Measurements from ENCODE around the gene POU2AF2.
"Not testable (repeated sequence)": the region's sequence is repeated elsewhere in the genome, so short reads cannot be mapped to it uniquely, and the experiment has no call there.

Gene POU2AF2

DNA sequence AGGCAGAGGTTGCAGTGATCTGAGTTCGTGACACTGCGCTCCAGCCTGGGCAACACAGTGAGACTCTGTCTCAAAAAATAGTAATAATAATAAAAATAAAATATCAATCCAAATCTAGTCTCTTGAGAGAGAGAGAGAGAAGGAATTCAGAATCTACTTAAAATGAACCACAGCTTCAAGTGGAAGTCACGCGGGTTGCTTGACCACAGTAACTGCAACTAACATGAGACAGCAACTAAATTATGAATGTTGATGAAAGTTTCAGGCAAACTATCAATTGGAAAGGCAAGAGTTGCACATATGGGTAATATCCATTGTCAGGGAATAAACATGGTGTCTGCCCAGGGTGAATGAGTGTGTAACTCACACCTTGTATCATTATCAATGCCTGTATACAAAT is 12.5 kb downstream of the POU2AF2 start:
- no peak for DNase-seq (ENCODE audit: low spot score)

DNA sequence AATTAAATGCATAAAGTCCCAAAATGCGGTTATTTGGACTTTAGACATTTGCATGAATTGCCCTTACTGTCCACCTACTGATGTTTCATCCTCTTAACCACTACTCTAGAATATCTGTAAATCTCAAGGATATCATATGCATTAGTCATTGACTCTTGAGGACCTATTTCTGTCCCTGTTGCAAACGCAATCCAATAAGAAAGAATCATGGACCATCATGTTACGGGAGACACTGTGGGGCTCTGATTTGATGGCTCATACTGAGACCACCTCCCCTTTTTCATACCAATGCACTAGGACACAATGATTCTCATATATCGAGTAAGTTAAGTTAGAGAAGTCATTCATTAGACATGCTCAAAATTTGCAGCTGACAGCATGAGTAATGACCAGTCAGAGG is 14.4 kb downstream of the POU2AF2 start:
- DNase-seq (ENCODE audit: low spot score), result no peak

DNA sequence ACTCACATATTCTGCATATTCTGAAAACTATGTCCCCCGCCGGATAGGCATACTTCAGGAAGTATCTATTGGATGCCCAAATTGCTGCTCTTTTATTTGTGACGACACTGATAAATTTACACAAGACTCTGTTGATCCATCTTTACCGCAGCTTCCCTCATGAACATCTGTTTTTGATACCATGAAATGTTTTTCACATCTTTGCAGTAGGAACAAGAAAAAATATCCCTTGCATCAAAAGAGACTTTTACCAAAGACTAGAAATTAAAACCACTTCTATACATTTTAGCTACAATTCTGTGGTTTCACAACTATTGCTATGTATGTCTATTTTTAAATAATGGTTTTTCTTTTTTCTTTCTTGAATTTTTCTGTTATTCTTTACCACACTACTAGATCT is 15.3 kb downstream of the POU2AF2 start:
- no peak for DNase-seq (ENCODE audit: low spot score)

DNA sequence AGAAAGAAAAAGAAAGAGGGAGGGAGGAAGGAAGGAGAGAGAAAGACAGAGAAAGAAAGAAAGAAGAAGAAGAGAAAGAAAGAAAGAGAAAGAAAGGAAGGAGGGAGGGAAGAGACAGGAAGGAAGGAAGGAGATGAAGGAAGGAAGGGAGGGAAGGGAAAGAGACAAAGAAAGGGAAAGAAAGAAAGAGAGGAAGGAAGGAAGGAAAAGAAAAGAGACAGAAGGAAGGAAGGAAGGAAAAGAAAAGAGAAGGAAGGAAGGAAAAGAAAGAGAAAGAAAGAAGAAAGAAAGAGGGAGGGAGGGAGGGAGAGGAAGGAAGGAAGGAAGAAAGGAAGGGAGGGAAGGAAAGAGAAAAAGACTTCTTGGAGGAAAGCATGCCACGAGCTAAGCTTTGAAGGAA is 19.1 kb downstream of the POU2AF2 start:
- DNase-seq (ENCODE audit: low spot score), result no peak

DNA sequence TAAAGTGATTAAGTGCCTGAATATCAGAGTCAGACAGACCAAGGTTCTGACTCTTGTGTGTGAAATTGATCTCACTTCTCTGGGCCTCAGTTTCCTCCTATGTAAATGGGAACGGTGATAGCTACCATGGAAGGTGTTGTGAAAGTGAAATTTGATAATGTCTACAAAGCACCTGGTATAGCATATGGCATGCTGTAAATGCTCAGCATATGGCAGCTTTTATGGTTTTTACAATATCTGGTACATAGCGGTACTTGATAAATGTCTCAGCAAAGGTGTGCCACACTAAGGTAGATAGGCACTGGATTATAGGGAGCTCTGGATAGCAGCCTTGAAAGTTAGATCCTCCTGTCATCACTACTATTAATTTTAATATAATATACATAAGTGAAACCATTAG is 19.9 kb downstream of the POU2AF2 start:
- DNase-seq (ENCODE audit: low spot score), result no peak

DNA sequence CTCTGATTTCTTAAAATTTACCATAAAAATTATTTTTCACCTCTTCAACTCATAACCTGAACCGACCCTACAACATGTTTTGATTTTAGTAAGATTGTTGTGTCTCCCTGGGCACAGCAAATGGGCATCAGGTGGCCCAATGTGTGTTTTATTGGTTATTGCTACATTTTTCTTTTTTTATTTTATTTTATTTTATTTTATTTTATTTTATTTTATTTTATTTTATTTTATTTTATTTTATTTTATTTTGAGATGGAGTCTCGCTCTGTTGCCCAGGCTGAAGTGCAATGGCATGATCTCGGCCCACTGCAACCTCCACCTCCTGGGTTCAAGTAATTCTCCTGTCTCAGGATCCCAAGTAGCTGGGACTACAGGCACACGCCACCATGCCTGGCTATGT is 22.8 kb downstream of the POU2AF2 start:
- DNase-seq (ENCODE audit: low spot score), result not testable (repeated sequence)

DNA sequence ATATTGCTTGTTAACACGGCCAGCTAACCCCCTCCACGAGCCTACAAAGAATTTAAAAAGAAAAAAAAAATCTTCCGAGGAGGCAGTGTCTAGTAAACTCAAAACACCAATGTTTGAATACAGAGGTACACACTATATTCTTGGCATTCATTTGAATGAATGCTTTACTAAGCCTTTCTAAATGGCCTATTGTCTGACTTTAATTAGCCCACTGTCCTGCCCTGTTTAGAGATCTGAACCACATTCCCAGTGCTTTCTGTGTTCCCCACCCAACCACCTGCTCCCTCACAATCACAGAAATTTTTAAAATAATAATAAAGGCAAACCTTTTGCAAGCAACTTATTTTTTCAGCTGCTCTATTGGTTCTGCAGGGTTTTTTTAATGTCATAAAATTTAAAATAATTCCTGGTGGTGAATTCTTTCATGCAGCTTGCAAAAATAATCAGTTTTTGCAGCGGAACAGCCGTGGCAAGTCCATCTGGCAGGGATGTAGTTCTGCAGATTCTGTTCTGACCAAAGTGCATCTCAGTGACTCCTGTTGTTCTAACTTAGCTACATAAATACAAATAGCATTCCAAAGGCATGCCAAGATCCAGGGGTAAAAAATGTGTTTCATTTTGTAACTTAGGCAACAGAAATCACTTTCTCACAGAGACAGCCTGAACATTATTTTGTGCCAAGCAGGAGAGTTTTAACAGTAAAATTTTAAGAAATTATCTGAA is 23.8 kb downstream of the POU2AF2 start:
- DNase-seq (ENCODE audit: low spot score), result peak; percentile 95

DNA sequence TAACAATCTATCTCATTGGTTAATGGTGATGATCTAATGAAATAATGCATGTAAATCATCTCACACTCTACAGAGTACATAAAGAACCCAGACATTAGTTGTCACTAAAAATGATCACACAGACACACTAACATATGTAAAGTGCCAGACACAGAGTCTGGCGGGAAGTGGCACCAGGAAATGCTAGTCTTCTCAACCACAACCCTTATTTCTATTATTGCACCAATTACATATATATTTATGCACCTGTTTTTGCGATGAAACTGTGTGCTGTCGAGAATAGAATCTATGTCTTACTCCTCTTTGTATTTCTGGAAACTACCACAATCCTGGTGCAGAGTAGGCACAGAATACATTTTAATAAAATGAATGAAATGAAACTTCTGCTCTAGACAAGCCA is 26.9 kb downstream of the POU2AF2 start:
- DNase-seq (ENCODE audit: low spot score), result no peak

DNA sequence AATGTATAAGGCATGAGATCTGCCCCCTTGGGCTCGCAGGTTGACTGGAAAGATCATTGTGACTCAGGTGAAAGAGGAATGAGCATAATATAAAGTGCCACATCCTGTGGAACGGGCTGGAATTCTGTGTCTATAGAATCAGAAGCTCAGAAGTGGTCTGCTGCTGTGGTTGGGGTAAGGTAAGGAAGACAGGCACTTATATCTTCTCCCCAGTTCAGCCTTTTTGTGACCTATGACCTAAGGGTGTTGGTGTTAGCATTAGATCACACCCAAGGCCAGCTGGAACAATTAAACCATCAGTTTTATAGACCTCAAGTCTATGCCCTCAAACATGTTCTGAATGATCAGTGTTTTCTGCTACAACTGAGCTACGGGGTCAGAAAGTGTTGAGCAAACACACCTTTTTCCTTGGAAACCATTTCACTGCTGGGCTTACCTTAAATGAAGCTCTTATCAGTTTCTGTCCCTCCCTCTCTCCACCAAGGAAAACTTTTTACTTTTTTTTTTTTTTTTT is 37.1 kb downstream of the POU2AF2 start:
- DNase-seq (ENCODE audit: low spot score), result no peak

DNA sequence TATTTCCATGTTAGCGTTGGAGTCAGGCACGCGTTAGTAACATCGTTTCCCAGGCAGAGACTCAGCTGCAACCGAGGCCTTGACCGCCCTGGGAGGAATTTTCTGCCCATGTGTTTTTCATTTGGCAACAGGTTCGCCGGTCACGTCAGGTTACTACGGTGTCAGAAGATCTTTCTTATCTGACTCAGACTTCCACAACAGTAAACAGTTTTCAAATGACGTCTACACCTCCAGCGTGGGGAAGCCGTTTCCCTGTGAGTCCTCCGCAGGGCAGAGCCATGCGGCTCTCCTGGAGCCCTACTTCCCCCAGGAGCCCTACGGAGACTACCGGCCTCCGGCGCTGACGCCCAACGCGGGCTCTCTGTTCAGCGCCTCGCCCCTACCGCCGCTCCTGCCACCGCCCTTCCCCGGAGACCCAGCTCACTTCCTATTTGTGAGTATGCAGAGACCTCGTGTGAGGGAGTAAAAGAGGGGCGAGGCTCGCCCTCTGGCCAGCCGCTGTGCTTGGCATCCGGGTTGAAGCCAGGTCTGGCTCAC is 38.5 kb downstream of the POU2AF2 start:
- DNase-seq (ENCODE audit: low spot score), result no peak

DNA sequence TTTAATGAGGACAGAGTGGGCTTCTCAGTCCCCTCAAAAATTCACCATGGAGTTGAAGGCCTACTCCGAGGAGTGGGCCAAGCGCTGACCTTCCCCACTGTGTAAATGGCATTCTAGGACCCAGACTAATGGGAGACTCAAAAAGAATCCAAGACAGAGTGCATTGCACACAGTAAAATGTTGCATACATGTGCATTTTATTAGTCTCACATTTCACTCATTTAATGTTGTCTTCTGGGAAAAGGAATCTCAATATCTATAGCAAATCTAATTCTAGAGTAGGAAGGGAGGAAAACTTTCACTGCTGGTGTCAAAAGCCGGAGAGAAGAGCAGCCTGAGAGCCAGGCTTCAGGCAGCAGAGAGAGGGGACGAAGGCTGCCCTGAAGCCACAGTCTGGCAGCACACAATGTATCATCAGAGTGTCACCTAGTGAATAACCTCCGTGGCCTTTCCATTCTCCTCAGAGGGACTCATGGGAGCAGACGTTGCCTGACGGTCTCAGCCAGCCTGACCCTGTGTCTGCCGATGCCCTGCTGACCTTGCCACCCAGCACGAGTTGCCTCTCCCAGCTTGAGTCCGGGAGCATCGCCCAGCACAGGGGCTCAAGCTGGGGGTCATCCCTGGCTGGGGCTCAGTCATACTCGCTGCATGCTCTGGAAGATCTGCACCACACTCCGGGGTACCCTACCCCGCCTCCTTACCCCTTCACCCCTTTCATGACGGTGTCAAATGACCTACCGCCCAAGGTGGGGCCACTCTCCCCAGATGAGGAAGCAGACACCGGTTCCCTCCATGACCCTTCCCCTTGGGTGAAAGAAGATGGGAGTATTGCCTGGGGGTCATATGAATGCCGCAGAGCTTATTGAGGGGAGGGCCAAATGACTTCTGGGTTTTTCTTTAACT is 39.9 kb downstream of the POU2AF2 start:
- DNase-seq (ENCODE audit: low spot score), result no peak

DNA sequence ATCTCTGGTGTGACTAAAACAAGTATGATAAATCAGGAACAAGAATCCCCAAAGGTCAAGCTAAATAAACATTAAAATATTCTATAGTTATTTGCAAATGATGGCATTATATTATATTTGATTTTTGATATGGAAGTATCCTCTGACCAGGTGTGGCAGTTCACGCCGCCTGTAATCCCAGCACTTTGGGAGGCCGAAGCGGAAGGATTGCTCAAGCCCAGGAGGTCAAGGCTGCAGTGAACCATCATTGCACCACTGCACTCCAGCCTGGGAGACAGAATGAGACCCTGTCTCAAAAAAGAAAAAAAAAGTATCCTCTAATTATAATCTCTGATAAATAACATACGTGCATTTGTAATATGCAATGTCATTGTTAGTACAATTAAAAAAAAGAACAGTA is 46.2 kb downstream of the POU2AF2 start:
- DNase-seq (ENCODE audit: low spot score), result no peak

DNA sequence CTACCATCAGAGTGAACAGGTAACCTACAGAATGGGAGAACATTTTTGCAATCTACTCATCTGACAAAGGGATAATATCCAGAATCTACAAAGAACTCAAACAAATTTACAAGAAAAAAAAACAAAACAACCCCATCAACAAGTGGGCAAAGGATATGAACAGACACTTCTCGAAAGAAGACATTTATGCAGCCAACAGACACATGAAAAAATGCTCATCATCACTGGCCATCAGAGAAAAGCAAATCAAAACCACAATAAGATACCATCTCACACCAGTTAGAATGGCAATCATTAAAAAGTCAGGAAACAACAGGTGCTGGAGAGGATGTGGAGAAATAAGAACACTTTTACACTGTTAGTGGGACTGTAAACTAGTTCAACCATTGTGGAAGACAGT is 46.9 kb downstream of the POU2AF2 start:
- DNase-seq (ENCODE audit: low spot score), result not testable (repeated sequence)

DNA sequence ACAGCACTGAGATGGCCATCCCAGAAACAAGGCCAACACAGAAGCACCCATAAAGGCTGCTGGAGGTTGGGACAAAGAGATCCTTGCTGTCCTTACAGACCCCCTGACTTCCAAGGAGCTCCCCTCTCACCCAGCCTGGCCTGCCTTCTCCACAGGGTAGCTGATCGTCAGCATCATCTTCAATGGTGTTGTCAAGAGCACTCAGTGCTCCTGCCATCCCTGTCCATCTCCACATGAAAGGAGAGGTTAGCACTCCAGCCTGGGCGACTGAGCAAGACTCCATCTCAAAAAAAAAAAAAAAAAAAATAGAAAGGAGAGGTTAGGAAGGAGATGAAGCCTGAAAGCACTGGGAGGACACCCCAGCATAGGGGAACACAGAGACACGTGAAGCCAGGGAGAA is 50.7 kb downstream of the POU2AF2 start:
- no peak for DNase-seq (ENCODE audit: low spot score)

DNA sequence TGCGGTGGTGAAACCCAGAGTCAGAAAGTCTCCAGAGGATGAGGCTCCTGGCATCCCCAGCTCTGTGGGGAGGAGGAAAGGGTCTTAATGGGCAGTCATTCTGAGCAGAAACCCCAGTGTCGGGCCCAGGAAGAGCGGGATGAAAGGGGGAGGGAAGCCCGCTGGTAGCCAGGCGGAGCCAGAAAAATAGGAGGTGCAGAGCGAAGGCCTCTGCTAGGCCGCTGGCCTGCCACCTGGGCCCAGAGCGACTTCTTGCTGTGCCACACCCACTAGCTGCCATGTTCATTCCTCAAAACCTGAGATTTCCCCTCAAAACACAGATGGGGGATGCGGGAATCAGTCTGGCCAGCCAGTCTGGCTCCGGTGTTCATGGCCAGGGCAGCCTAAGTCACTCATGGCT is 52.2 kb downstream of the POU2AF2 start:
- no peak for DNase-seq (ENCODE audit: low spot score)

DNA sequence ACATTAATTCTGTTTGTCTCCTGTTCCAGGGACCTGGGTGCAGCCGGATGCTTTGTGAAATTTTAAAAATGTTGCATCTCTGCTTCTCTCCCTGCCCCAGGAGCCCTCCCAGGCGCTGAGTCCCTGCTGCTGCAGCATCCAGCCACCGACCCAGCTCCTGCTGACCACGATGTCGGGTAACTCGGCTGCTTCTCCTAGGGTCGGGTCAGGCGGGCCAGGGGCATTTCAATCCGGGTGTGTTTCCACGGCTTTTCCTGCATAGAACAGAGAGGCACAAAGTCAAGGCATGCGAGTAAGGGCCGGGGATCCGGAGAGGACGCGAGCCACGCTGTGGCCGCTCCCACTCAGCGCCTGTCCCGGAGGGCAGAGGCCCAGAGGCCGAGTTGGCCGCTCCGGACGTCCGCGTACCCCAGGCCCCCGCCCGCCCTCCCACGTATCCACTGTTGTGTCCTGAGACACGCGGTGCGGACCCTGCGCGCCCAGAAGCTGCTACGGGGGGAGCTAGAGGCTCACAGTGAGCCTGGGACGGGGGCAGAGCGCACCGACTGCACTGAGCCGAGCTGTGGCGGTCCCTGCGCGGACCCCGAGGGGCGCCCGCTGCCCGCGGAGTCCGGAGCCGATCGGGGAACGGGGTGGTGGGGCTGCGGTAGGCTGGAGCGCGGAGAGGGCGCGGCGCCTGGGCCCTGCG is 53.0 kb downstream of the POU2AF2 start, which contains the start of gene POU2AF3:
TSS of gene POU2AF3 (plus strand) at position 134 of the 688 bp plus-strand sequence. CDS start at position 170, 36 bp downstream.
- DNase-seq (ENCODE audit: low spot score), result no peak

DNA sequence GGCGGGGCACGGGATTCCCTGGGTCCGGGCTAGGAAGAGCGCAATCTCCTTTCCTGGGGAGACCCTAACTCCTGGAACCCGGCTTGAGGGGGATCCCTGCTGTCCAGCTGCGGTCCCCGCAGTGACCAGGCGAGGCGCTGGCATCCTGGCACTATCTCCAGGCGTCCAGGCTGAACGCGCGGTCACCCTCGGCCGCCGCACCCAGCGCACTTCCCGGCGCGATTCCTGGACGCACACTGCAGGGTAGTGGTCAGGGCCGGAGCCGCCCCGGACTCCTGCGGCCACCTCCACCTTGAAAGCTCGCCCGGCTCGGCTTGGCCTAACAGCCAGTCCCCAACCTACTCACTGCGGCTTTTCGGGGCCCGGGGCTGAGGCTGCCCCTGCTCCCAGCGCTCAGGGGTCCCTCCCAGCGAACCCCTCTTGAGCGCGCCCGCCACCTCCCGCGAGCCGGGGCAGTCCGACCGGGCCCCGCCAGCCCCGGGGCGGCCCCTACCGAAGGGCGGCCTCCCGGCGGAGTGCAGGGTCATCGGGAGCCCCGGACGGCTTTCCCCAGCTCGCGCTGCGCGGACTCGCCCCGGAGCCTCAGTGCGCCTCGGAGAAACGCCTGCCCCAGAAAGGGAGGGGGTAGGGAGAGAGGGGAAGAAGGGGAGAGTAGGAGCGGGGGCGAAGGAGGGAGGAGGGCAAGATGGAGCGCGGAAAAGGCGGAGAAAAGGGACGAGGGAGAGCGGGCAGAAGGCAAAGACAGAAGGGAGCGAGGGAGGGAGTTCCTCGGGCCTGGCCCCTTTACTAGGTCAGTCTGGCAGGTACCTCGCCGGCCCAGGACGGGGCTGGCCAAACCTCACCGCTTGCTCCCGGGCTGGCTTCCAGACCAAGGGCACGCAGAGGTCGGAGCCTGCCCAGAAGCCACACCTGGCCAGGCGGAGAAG is 53.8 kb downstream of the POU2AF2 start:
- peak; percentile 22 for DNase-seq (ENCODE audit: low spot score)

DNA sequence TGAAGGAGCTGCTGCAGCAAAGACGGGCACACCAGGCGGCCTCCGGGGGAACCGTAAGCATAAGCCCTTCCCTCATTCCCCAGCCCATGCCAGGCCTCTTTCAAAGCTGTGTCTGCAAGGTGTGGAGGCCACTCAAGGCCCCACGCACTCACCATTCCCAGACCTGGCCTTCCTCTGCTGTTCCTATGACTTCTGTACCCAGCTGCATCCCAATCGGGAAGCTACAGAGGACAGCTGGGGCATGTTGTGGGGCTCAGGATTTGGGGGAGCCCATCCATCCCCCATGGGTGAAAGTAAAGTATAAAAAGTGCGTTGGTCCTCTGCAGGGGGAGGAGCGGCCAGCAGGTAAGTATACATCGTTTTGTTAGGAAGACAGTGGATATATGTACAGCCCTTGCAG is 55.0 kb downstream of the POU2AF2 start:
- DNase-seq (ENCODE audit: low spot score), result no peak

DNA sequence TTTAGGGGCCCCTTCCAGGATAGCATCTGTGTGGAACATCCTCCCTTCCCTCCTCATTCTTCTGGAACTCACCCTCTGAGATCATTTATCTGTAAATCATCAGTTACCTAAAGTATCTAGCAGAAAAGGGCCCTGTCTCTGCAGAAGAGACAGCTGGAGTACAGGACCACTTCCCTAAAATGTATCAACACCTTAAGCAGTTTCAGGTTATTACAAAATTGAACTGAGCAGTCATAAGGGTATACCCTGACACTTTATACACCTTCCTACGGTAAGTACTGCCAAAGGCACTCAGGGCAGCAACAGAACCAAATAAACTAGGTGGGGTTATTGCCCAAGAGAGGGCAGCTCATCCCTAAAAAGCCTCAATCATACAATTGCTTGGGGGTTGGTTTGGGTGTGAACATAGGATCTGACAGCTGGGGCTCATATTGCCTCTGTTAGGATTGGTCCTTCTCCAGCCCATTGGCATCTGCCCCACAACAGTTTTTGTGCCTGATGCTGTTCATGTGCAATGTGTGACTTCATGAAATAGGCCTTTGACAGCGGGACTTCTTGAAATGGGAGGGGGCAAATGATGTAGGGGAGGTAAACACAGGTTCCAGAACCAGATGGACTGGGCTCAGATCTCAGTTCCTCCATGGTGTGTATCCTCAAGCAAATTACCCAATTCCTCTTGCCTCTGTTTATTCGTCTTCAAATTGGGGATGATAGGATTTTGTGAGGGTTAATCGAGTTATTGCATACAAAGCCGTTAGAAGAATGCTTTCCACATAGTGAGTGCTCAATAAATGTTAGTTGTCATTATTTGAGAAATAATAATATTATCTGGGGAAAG is 55.7 kb downstream of the POU2AF2 start:
- no peak for DNase-seq (ENCODE audit: low spot score)

DNA sequence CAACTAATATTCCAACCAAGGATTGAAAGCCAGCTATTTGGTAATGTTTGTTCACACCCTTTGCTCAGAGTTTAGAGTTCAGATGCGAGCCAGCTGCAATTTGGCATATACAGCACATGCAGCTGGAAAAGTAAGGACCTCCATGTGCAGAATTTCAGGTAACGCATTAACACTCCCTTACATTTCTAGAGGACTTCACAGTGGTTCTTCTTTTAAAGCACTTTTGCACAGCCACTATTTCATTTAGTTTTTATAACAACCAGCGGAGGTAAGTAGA is 56.3 kb downstream of the POU2AF2 start:
- DNase-seq (ENCODE audit: low spot score), result no peak
